Nephron (organoid): Measurements from ENCODE around the gene PUSL1.

Source experiments
- H3K27ac Mint-ChIP-seq, 3 experiments: 2 replicates each; pipeline ENCODE4 v1.8.0; 2020; ENCODE audit warnings: mixed read lengths in 3 of 3, mild to moderate bottlenecking in 2 of 3, moderate library complexity in 1 of 3
- H3K27me3 Mint-ChIP-seq: 2 replicates; pipeline ENCODE4 v1.8.0; 2021; ENCODE audit warnings: low read depth, mild to moderate bottlenecking, moderate library complexity, mixed read lengths
- H3K36me3 Mint-ChIP-seq: 2 replicates; pipeline ENCODE4 v1.8.0; 2020; ENCODE audit warnings: low read depth, mixed read lengths
- H3K4me1 Mint-ChIP-seq: 2 replicates; pipeline ENCODE4 v1.8.0; 2020; ENCODE audit warnings: mixed read lengths
- H3K4me3 Mint-ChIP-seq, 3 experiments: 2 replicates each; pipeline ENCODE4 v1.8.0; 2020; ENCODE audit warnings: mild to moderate bottlenecking in 3 of 3, mixed read lengths in 3 of 3, moderate library complexity in 2 of 3
- H3K9me3 Mint-ChIP-seq: 2 replicates; pipeline ENCODE4 v1.8.0; 2020; ENCODE audit warnings: mixed read lengths
- TF ChIP-seq, protein P1 (sequence below), 3 experiments: fragments of 200-600 bp; sonication (generic); IDR thresholded peaks; one replicate each; pipeline ENCODE4 v1.5.0; 2021; ENCODE audit warnings: antibody characterized with exemption in 3 of 3; ENCODE audit not compliant: unreplicated experiment in 3 of 3

PUSL1 gene

DNA sequence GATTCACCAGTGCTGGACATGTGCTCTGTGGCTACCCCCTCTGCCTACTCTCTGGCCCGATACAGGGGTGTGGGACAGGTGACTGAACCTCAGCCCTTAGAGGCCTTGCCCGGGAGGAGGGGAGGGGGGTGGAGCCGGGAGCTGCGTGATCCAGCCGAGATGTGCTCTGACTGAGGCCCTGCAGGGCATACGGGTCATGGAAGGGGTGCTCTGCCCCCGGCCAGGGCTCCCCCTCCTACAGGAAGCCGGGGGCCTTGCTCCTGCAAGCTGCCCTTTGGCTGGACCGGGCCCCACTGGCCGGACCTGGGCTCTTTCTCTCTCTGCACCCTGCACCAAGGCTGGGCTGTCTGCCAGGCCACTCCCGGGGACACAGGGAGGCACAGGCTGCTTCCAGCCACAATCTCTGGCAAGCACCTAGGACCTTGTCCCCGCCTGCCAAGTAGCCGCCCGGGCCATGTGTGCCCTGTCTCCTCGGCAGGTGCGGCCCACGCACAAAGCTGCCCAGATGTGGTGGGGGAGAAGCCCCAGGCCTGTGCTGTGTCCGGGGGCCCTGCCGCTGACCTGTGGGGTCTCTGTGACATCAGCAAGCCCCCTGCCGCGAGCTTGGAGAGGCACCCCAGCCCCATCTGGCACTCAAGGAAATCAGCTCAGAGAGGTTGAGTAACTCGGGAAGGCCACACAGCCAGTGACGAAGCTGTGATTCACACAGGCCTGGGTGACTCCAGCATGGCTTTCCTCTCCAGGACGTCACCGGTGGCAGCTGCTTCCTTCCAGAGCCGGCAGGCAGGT, 26.7 kb upstream of the PUSL1 start:
- Mint-ChIP-seq H3K36me3 (no peaks in the 10 kb centered on the region), H3K9me3 (no peaks in the 10 kb centered on the region), H3K4me3 (no peak overlapping the region)

DNA sequence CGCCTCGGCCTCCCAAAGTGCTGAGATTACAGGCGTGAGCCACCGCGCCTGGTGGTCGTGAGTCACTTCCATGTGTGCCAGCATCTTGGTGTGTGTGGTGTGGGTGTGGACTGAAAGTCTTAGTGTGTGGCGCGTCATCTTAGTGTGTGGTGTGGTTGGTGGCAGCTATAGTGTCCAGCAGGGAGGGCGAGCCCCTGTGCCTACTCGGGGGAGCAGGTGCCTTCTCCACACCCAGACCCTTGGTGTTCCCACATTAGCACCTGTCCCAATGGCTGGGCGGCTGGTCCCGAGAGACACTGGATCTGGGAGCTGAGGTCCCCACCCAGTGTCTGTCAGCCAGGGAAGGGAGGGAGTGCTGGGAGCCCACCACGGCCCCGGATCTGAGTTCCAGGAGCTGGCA, 25.4 kb upstream of the PUSL1 start:
- H3K36me3 Mint-ChIP-seq, result no peaks in the 10 kb centered on the region
- H3K27me3 Mint-ChIP-seq, result peaks cover 6% of the 10 kb centered on the region
- H3K27ac Mint-ChIP-seq, result no peak overlapping the region
- no peak overlapping the region for H3K4me3 Mint-ChIP-seq
- no peaks in the 10 kb centered on the region for H3K9me3 Mint-ChIP-seq
- H3K4me1 Mint-ChIP-seq, result peaks cover 4% of the 10 kb centered on the region
- TF ChIP-seq, protein P1, sequence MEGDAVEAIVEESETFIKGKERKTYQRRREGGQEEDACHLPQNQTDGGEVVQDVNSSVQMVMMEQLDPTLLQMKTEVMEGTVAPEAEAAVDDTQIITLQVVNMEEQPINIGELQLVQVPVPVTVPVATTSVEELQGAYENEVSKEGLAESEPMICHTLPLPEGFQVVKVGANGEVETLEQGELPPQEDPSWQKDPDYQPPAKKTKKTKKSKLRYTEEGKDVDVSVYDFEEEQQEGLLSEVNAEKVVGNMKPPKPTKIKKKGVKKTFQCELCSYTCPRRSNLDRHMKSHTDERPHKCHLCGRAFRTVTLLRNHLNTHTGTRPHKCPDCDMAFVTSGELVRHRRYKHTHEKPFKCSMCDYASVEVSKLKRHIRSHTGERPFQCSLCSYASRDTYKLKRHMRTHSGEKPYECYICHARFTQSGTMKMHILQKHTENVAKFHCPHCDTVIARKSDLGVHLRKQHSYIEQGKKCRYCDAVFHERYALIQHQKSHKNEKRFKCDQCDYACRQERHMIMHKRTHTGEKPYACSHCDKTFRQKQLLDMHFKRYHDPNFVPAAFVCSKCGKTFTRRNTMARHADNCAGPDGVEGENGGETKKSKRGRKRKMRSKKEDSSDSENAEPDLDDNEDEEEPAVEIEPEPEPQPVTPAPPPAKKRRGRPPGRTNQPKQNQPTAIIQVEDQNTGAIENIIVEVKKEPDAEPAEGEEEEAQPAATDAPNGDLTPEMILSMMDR (IDR thresholded peaks at IDR 0.05; ENCODE audit: unreplicated experiment in 3 of 3), result no peak

More for the DNA sequence above, 26.7 kb upstream of the PUSL1 start:
- Mint-ChIP-seq H3K27ac (no peak overlapping the region), H3K27me3 (peaks cover 6% of the 10 kb centered on the region), H3K4me1 (peaks cover 4% of the 10 kb centered on the region)
- TF ChIP-seq, protein P1 (IDR thresholded peaks at IDR 0.05; ENCODE audit: unreplicated experiment in 3 of 3), result no peak

DNA sequence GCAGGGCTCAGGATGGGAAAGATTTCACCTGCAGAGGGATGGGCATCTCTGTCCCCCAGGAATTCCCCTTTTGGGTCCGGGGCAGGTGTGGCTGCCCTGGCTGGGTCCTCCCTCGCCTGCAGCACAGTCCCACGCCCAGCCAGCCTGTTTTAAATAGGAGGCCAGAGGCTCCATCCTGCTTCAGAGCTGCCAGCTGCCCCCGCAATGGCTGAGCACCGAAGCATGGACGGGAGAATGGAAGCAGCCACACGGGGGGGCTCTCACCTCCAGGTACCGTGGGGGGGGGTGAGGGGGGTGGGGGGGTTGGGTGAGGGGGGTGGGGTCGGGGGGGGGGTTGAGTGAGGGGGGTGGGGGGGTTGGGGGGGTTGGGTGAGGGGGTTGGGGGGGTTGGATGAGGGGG, 24.6 kb upstream of the PUSL1 start:
- Mint-ChIP-seq H3K4me1 (peaks cover 4% of the 10 kb centered on the region), H3K9me3 (no peaks in the 10 kb centered on the region), H3K27ac (no peak overlapping the region), H3K36me3 (no peaks in the 10 kb centered on the region), H3K27me3 (peaks cover 6% of the 10 kb centered on the region), H3K4me3 (no peak overlapping the region)
- TF ChIP-seq, protein P1 (IDR thresholded peaks at IDR 0.05; ENCODE audit: unreplicated experiment in 3 of 3), result no peak

GRCh38 chr1:1284221-1285101, 23.9 kb upstream of the PUSL1 start:
- Mint-ChIP-seq H3K27me3 (peaks cover 6% of the 10 kb centered on the region), H3K4me3 (no peak overlapping the region), H3K27ac (no peak overlapping the region), H3K9me3 (no peaks in the 10 kb centered on the region), H3K4me1 (peaks cover 4% of the 10 kb centered on the region), H3K36me3 (no peaks in the 10 kb centered on the region)
- TF ChIP-seq, protein P1 (IDR thresholded peaks at IDR 0.05; ENCODE audit: unreplicated experiment in 3 of 3), result no peak

DNA sequence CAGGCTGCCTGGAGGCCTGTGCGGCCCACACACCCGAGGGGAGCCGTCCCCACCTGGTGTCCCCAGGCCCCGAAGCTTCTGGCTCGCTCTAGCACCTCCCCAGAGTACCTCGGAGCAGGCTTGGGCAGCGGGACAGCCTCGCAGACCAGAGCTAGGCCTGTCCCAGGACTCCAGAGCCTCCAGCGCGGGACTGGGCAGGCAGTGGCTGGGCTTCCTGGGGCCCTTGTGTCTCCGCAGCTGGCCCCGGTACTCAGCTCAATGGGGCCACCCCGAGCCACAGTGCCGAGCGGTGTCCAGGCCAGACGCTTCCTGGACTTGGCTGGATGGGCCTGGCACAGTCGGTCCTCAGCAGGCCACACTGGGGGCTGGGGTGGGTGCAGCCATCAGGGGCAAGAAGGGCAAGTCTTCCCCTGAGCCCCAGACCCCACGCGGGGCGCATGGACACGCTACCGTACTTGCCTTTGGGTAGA, 23.3 kb upstream of the PUSL1 start:
- Mint-ChIP-seq H3K27me3 (peaks cover 6% of the 10 kb centered on the region), H3K4me3 (no peak overlapping the region), H3K27ac (no peak overlapping the region), H3K36me3 (no peaks in the 10 kb centered on the region), H3K9me3 (no peaks in the 10 kb centered on the region), H3K4me1 (peaks cover 4% of the 10 kb centered on the region)
- TF ChIP-seq, protein P1 (IDR thresholded peaks at IDR 0.05; ENCODE audit: unreplicated experiment in 3 of 3), result no peak
